Uterus (tissue), 2 donors: ENCODE results near the gene ALMS1.

ENCODE experiments used
- POLR2A ChIP-seq, 2 donors: fragments of 450-650 bp; IDR thresholded peaks; one replicate each; pipeline ENCODE4 v1.6.1; 2016; ENCODE audit warnings: antibody characterized with exemption in 2 of 2, mild to moderate bottlenecking in 1 of 2, moderate library complexity in 1 of 2
- TF ChIP-seq, protein P1 (sequence below), 4 experiments: fragments of 200-600 bp in 2 of 4; fragments of 450-650 bp in 2 of 4; sonication (generic) in 2 of 4; IDR thresholded peaks; one replicate each; pipeline ENCODE4 v1.5.1; 2016 to 2019; ENCODE audit warnings: antibody characterized with exemption in 4 of 4, mild to moderate bottlenecking in 2 of 4, moderate library complexity in 1 of 4

DNA sequence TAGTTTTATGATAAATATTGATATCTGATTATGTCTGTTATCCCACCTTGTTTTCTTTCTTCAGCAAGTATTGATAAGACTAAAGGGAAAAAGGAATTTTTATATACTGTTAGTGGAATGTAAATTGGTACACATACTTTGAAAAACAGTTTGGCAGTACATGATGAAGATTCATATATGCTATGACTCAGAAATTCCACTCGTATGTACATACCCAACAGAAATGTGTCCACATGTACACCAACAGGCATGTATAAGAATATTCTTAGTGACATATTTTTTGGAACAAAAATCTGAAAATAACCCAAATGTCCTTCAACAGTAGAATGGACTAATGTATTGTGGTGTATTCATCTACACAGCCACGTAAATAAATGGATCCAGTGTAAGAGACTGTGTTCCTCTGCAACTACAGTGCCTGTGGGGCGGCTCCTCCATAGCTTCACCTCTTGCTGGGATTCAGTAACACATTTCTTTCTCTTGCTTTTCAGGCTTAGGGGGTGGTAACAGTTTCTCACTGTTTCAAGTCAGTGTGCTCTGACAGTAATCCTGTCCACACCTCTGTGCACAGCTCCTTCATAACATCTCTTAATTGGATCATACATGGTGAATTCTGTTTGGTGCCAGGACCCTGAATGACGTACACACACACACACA, 35.5 kb upstream of the ALMS1 start:
- TF ChIP-seq POLR2A (IDR thresholded peaks at IDR 0.05) = no peak
- TF ChIP-seq, protein P1, sequence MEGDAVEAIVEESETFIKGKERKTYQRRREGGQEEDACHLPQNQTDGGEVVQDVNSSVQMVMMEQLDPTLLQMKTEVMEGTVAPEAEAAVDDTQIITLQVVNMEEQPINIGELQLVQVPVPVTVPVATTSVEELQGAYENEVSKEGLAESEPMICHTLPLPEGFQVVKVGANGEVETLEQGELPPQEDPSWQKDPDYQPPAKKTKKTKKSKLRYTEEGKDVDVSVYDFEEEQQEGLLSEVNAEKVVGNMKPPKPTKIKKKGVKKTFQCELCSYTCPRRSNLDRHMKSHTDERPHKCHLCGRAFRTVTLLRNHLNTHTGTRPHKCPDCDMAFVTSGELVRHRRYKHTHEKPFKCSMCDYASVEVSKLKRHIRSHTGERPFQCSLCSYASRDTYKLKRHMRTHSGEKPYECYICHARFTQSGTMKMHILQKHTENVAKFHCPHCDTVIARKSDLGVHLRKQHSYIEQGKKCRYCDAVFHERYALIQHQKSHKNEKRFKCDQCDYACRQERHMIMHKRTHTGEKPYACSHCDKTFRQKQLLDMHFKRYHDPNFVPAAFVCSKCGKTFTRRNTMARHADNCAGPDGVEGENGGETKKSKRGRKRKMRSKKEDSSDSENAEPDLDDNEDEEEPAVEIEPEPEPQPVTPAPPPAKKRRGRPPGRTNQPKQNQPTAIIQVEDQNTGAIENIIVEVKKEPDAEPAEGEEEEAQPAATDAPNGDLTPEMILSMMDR (IDR thresholded peaks at IDR 0.05) = no peak
